ENCODE results near the gene KIF1B. TPM values are rescaled to one million over a fixed set of nuclear protein-coding genes. Genes with fewer than 3 reads are reported as not detected.
"Not testable (repeated sequence)": the region's sequence is repeated elsewhere in the genome, so short reads cannot be mapped to it uniquely, and the experiment has no call there.

KIF1B gene
- total RNA-seq, 6 experiments from 2014 or later, result 21.7 to 29.4 (median 23.2) TPM

DNA sequence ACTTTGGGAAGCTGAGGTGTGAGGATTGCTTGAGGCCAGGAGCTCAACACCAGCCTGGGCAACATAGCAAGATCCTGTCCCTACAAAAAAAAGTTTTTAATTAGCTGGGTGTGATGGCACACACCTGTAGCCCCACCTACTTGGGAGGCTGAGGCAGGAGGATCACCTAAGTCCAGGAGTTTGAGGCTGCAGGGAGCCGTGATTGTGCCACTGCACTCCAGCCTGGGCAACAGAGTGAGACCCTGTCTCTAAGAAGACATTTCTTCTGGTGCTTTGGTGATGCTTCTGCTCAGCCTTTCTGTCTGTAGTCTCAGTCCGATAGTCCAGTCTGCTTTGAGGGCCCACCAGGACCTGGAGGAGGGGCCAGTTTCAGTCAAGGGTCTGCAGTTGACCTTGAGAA is 196.8 kb downstream of the KIF1B start:
- TF ChIP-seq CTCF (IDR thresholded peaks at IDR 0.05), result no peak
- no peak for TF ChIP-seq POLR2A (IDR thresholded peaks at IDR 0.05)
- Histone ChIP-seq H3K9me3 (no peaks in the 10 kb centered on the region), H3K27ac (no peak overlapping the region), H3K4me3 (no peak overlapping the region), H3K27me3 (no peaks in the 10 kb centered on the region), H3K4me1 (no peaks in the 10 kb centered on the region), H3K36me3 (peaks cover 5 to 100% (median 47%) of the 10 kb centered on the region in 4 donors)
- peak in 1 of 3 donors; percentile 13 for DNase-seq
- WGBS (ENCODE audit: insufficient coverage, low coverage, low lambda C conversion rate, missing lambda C conversion rate), result 100% methylated on average over 1 of the region's 2 CpGs
- intact Hi-C loops (cut with DNase I), result no loop called here
- no peak for ATAC-seq

DNA sequence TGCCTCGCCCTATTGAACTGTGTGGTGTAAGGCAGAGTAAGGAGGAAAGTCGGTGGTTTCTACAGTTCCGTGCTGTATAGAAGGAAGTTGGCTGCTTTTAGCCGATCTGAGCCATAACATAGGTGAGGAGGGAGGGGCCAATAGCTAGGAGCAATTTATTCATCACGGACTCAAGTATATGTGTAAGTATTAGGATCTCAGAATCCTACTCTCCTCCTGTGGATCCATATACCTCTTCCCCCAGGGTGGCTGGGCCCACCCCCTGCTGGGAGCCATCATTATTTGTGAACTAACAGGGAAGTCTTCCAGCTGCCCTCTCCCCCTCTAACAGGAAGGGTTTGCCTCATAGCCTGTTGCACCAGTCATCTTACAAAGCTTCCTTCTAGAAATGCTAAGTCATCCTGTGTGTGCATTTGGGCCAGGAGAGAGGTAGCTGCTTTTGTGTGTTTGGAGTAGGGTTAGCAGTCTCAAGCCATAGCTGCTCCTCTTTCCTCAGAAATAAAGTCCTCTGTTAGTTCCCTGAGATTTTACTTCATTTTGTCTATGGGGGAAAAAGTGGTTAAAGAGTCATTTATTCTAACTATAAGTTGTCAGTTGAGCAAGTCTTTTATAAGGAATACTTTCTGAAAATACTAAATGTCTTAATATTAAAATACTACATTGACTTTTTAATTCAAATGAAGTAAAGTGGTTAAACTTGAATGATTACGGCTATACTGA is 205.0 kb downstream of the KIF1B start:
- Histone ChIP-seq H3K4me1 (peaks cover 0 to 13% (median 0%) of the 10 kb centered on the region in 4 donors), H3K4me3 (no peak overlapping the region), H3K27ac (peak overlapping the region in 2 of 3 donors; percentile 13 to 17), H3K27me3 (no peaks in the 10 kb centered on the region), H3K9me3 (no peaks in the 10 kb centered on the region), H3K36me3 (peaks cover 3 to 96% (median 42%) of the 10 kb centered on the region in 4 donors)
- ATAC-seq (peak; percentile 61 to 88 (median 71)), DNase-seq (peak in 1 of 3 donors; percentile 51)
- TF ChIP-seq POLR2A (IDR thresholded peaks at IDR 0.05) (no peak), CTCF (IDR thresholded peaks at IDR 0.05) (no peak)
- intact Hi-C loops (cut with DNase I), result no loop called here
- WGBS (ENCODE audit: insufficient coverage, low coverage, low lambda C conversion rate, missing lambda C conversion rate), result 62% methylated on average over 6 of the region's 6 CpGs

DNA sequence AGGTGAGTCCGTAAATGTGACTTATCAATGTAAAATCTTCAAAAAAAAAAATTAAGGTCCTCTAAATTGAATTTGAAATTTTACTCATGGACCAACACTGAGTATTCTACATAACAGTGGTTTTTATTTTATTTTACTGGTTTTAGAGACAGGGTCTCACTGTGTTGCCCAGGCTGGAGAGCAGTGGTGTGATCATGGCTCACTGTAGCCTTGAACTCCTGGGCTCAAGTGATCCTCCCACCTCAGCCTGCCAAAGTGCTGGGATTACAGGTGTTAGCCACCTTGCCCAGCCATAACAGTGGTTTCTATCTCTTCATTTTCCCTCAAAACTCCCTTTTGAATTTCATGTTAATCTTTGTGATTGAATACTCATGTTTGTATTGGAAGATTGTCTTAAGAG is 205.6 kb downstream of the KIF1B start:
- H3K27me3 ChIP-seq; ATAC-seq; intact Hi-C loops (cut with DNase I); H3K9me3 ChIP-seq; H3K4me3 ChIP-seq: not testable (repeated sequence)
- DNase-seq, result peak in 1 of 3 donors; percentile 2
- peaks cover 0 to 13% (median 0%) of the 10 kb centered on the region in 4 donors for H3K4me1 ChIP-seq
- 89% methylated on average over 1 of the region's 1 CpG for WGBS (ENCODE audit: insufficient coverage, low coverage, low lambda C conversion rate, missing lambda C conversion rate)
- peaks cover 3 to 92% (median 40%) of the 10 kb centered on the region in 4 donors for H3K36me3 ChIP-seq
- H3K27ac ChIP-seq, result peak overlapping the region in 2 of 3 donors; percentile 4 to 17

GRCh38 chr1:10418741-10419140 is 208.4 kb downstream of the KIF1B start:
- DNase-seq; H3K4me3 ChIP-seq; H3K27me3 ChIP-seq; H3K9me3 ChIP-seq; ATAC-seq; intact Hi-C loops (cut with DNase I); H3K27ac ChIP-seq: not testable (repeated sequence)
- WGBS (ENCODE audit: insufficient coverage, low coverage, low lambda C conversion rate, missing lambda C conversion rate), result 88% methylated on average over 7 of the region's 8 CpGs
- Histone ChIP-seq H3K4me1 (peaks cover 0 to 13% (median 0%) of the 10 kb centered on the region in 4 donors), H3K36me3 (peaks cover 0 to 64% (median 28%) of the 10 kb centered on the region in 4 donors)

GRCh38 chr1:10419351-10419750 is 209.0 kb downstream of the KIF1B start:
- Histone ChIP-seq H3K4me1 (peaks cover 0 to 18% (median 0%) of the 10 kb centered on the region in 4 donors), H3K36me3 (peaks cover 0 to 58% (median 26%) of the 10 kb centered on the region in 4 donors), H3K27me3 (no peaks in the 10 kb centered on the region), H3K27ac (no peak overlapping the region), H3K9me3 (no peaks in the 10 kb centered on the region), H3K4me3 (no peak overlapping the region)
- 85% methylated on average over 4 of the region's 15 CpGs for WGBS (ENCODE audit: insufficient coverage, low coverage, low lambda C conversion rate, missing lambda C conversion rate)
- no peak for TF ChIP-seq POLR2A (IDR thresholded peaks at IDR 0.05)
- TF ChIP-seq CTCF (IDR thresholded peaks at IDR 0.05), result no peak
- intact Hi-C loops (cut with DNase I), result no loop called here
- peak in 1 of 4 donors; percentile 8 for ATAC-seq
- DNase-seq, result peak in 1 of 3 donors; percentile 40

Data from right lobe of liver (tissue), 6 donors.